CD4-positive, CD25-positive, alpha-beta regulatory T cell (primary cell): ENCODE data around the gene ZNF544. TPM values are rescaled to one million over a fixed set of nuclear protein-coding genes. Genes with fewer than 3 reads are reported as not detected.

Experiments
- ATAC-seq, 2 donors: fragments of 150-1000 bp; cut with Tn5 transposase; one replicate each; pipeline ENCODE4 v1.10.0; 2021; ENCODE audit warnings: low read depth in 2 of 2, moderate number of reproducible peaks in 2 of 2, moderate library complexity in 1 of 2
- DNase-seq, 3 donors: peaks; one replicate each; pipeline versions ENCODE4 v3.0.0 to v3.0.0-alpha.2; 2012 to 2022; ENCODE audit warnings: mixed read lengths in 1 of 3
- H3K27ac ChIP-seq: one replicate; pipeline ENCODE4 v1.7.0; 2013; ENCODE audit warnings: mild to moderate bottlenecking, low read length; ENCODE audit not compliant: insufficient read depth, poor library complexity, severe bottlenecking
- H3K27me3 ChIP-seq: one replicate; pipeline ENCODE4 v1.7.0; 2013; ENCODE audit warnings: low read length; ENCODE audit not compliant: control insufficient read depth, insufficient read depth
- H3K36me3 ChIP-seq: one replicate; pipeline ENCODE4 v1.7.0; 2013; ENCODE audit warnings: mild to moderate bottlenecking, low read length, moderate library complexity; ENCODE audit not compliant: control insufficient read depth, insufficient read depth
- H3K4me1 ChIP-seq: 2 replicates; pipeline ENCODE4 v1.7.0; 2013; ENCODE audit warnings: mild to moderate bottlenecking, low read length; ENCODE audit not compliant: insufficient read depth, control insufficient read depth, poor library complexity, severe bottlenecking
- H3K4me3 ChIP-seq: one replicate; pipeline ENCODE4 v1.7.0; 2013; ENCODE audit warnings: low read depth, mild to moderate bottlenecking, low read length, moderate library complexity
- H3K9me3 ChIP-seq, 2 experiments: 1 replicate in 1 of 2; 2 replicates in 1 of 2; pipeline ENCODE4 v1.7.0; 2013; ENCODE audit warnings: low read length in 2 of 2, mild to moderate bottlenecking in 1 of 2, moderate library complexity in 1 of 2; ENCODE audit not compliant: control insufficient read depth in 2 of 2
- H3K27ac Mint-ChIP-seq, 3 donors: one replicate each; pipeline ENCODE4 v1.8.0; 2020 to 2022; ENCODE audit warnings: mild to moderate bottlenecking in 3 of 3, mixed read lengths in 3 of 3, moderate library complexity in 2 of 3
- H3K27me3 Mint-ChIP-seq: one replicate; pipeline ENCODE4 v1.8.0; 2022; ENCODE audit warnings: mild to moderate bottlenecking, mixed read lengths
- H3K36me3 Mint-ChIP-seq: one replicate; pipeline ENCODE4 v1.8.0; 2020; ENCODE audit warnings: mixed read lengths
- H3K4me1 Mint-ChIP-seq, 4 donors: one replicate each; pipeline ENCODE4 v1.8.0; 2020 to 2022; ENCODE audit warnings: mixed read lengths in 4 of 4, mild to moderate bottlenecking in 1 of 4
- H3K4me3 Mint-ChIP-seq, 4 donors: one replicate each; pipeline ENCODE4 v1.8.0; 2020 to 2022; ENCODE audit warnings: mild to moderate bottlenecking in 4 of 4, mixed read lengths in 4 of 4, moderate library complexity in 3 of 4
- H3K9me3 Mint-ChIP-seq, 7 donors: one replicate each; pipeline ENCODE4 v1.8.0; 2020 to 2022; ENCODE audit warnings: mixed read lengths in 7 of 7, mild to moderate bottlenecking in 3 of 7, moderate library complexity in 2 of 7
- polyA plus RNA-seq, 4 donors: library from polyadenylated mRNA; unstranded; fragments of 300-500 nt; fragmentation: Illumina TruSeq; gene quantifications; one replicate each; pipeline ENCODE4 v1.2.3, GENCODE V29; 2021
- total RNA-seq: library from RNA; stranded (reverse); gene quantifications from one replicate; pipeline ENCODE4 v1.2.3, GENCODE V29; 2022

Gene ZNF544
- total RNA-seq (11.6 TPM), polyA plus RNA-seq (10 to 100 TPM; 16.2 to 20.8 (median 19.2) TPM)

- H3K27ac ChIP-seq: peak within 1 kb of the TSS; percentile 47
- H3K27me3 Mint-ChIP-seq: no peaks in the 10 kb centered on the region
- H3K4me1 ChIP-seq: peaks cover 14% of the 10 kb centered on the region
- H3K4me3 ChIP-seq: peak within 1 kb of the TSS; percentile 79
- H3K36me3 Mint-ChIP-seq: peaks cover 41% of the 10 kb centered on the region
- H3K4me1 Mint-ChIP-seq: peaks cover 13 to 45% (median 22%) of the 10 kb centered on the region in 4 donors
- H3K9me3 ChIP-seq: peaks cover 17 to 35% of the 10 kb centered on the region in 2 experiments
- peaks cover 39% of the 10 kb centered on the region for H3K36me3 ChIP-seq
- DNase-seq (peak in 2 of 3 donors; percentile 26 to 69), ATAC-seq (peak; percentile 59 to 69)
- H3K27me3 ChIP-seq: no peaks in the 10 kb centered on the region
- H3K27ac Mint-ChIP-seq: peak within 1 kb of the TSS; percentile 67 to 91 (median 76)
- H3K9me3 Mint-ChIP-seq: peaks cover 3 to 37% (median 22%) of the 10 kb centered on the region in 7 donors
- peak within 1 kb of the TSS; percentile 94 to 97 (median 94) for H3K4me3 Mint-ChIP-seq
Measured at GRCh38 chr19:58228585-58229254, at the start of gene ZNF544. ZNF544 (plus strand) TSS chr19:58228914; CDS start chr19:58244024, 15,110 bp downstream.

GRCh38 chr19:58181902-58182576 is 46.7 kb upstream of the ZNF544 start:
- no peaks in the 10 kb centered on the region for H3K27me3 ChIP-seq
- peaks cover 23% of the 10 kb centered on the region for H3K36me3 ChIP-seq
- peak; percentile 25 to 74 (median 56) for DNase-seq
- H3K27ac ChIP-seq: peak overlapping the region; percentile 100
- H3K4me3 Mint-ChIP-seq: peak overlapping the region; percentile 87 to 96 (median 92)
- no peaks in the 10 kb centered on the region for H3K27me3 Mint-ChIP-seq
- H3K4me1 ChIP-seq: peaks cover 10% of the 10 kb centered on the region
- H3K9me3 ChIP-seq: peaks cover 44 to 88% of the 10 kb centered on the region in 2 experiments
- ATAC-seq: no peak
- H3K9me3 Mint-ChIP-seq: peaks cover 0 to 71% (median 24%) of the 10 kb centered on the region in 7 donors
- H3K36me3 Mint-ChIP-seq: peaks cover 24% of the 10 kb centered on the region
- peaks cover 0 to 29% (median 2%) of the 10 kb centered on the region in 4 donors for H3K4me1 Mint-ChIP-seq
- H3K27ac Mint-ChIP-seq: peak overlapping the region; percentile 99 to 100 (median 99)
- H3K4me3 ChIP-seq: peak overlapping the region; percentile 61

- peaks cover 26% of the 10 kb centered on the region for H3K36me3 Mint-ChIP-seq
- peak overlapping the region; percentile 99 to 100 (median 99) for H3K27ac Mint-ChIP-seq
- peak overlapping the region; percentile 87 to 96 (median 92) for H3K4me3 Mint-ChIP-seq
- H3K4me1 ChIP-seq: peaks cover 10% of the 10 kb centered on the region
- peak in 1 of 3 donors; percentile 78 for DNase-seq
- no peaks in the 10 kb centered on the region for H3K27me3 ChIP-seq
- H3K27me3 Mint-ChIP-seq: no peaks in the 10 kb centered on the region
- peaks cover 44 to 88% of the 10 kb centered on the region in 2 experiments for H3K9me3 ChIP-seq
- peak overlapping the region; percentile 61 for H3K4me3 ChIP-seq
- peaks cover 28% of the 10 kb centered on the region for H3K36me3 ChIP-seq
- H3K9me3 Mint-ChIP-seq: peaks cover 0 to 71% (median 19%) of the 10 kb centered on the region in 7 donors
- H3K4me1 Mint-ChIP-seq: peaks cover 0 to 29% (median 2%) of the 10 kb centered on the region in 4 donors
- H3K27ac ChIP-seq: peak overlapping the region; percentile 100
- peak; percentile 71 to 73 for ATAC-seq
Measured at GRCh38 chr19:58182577-58182988, 46.1 kb upstream of the ZNF544 start.

GRCh38 chr19:58182989-58183816 is 45.5 kb upstream of the ZNF544 start, which contains the start of gene ZNF274:
ZNF274 (plus strand) TSS chr19:58183061; CDS start chr19:58183966, 905 bp downstream.
- H3K4me1 ChIP-seq: peaks cover 10% of the 10 kb centered on the region
- peaks cover 42 to 88% of the 10 kb centered on the region in 2 experiments for H3K9me3 ChIP-seq
- peak within 1 kb of the TSS; percentile 89 for H3K4me3 ChIP-seq
- no peaks in the 10 kb centered on the region for H3K27me3 ChIP-seq
- Mint-ChIP-seq H3K4me1 (peaks cover 0 to 29% (median 2%) of the 10 kb centered on the region in 4 donors), H3K36me3 (peaks cover 32% of the 10 kb centered on the region), H3K27me3 (no peaks in the 10 kb centered on the region), H3K27ac (peak within 1 kb of the TSS; percentile 99 to 100 (median 99)), H3K9me3 (peaks cover 0 to 71% (median 14%) of the 10 kb centered on the region in 7 donors), H3K4me3 (peak within 1 kb of the TSS; percentile 87 to 96 (median 92))
- ATAC-seq (peak; percentile 91 to 93), DNase-seq (peak; percentile 87 to 95 (median 93))
- peak within 1 kb of the TSS; percentile 100 for H3K27ac ChIP-seq
- H3K36me3 ChIP-seq: peaks cover 34% of the 10 kb centered on the region

GRCh38 chr19:58183817-58184215 is 44.9 kb upstream of the ZNF544 start:
- peak overlapping the region; percentile 87 to 96 (median 92) for H3K4me3 Mint-ChIP-seq
- peak overlapping the region; percentile 99 to 100 (median 99) for H3K27ac Mint-ChIP-seq
- Histone ChIP-seq H3K36me3 (peaks cover 37% of the 10 kb centered on the region), H3K27ac (peak overlapping the region; percentile 100), H3K4me1 (peaks cover 10% of the 10 kb centered on the region), H3K27me3 (no peaks in the 10 kb centered on the region), H3K9me3 (peaks cover 41 to 86% of the 10 kb centered on the region in 2 experiments), H3K4me3 (peak overlapping the region; percentile 89)
- peaks cover 35% of the 10 kb centered on the region for H3K36me3 Mint-ChIP-seq
- no peaks in the 10 kb centered on the region for H3K27me3 Mint-ChIP-seq
- no peak for ATAC-seq
- H3K4me1 Mint-ChIP-seq: peaks cover 0 to 29% (median 2%) of the 10 kb centered on the region in 4 donors
- H3K9me3 Mint-ChIP-seq: peaks cover 0 to 76% (median 16%) of the 10 kb centered on the region in 7 donors
- peak in 1 of 3 donors; percentile 60 for DNase-seq

- H3K27me3 ChIP-seq: no peaks in the 10 kb centered on the region
- peaks cover 90 to 99% of the 10 kb centered on the region in 2 experiments for H3K9me3 ChIP-seq
- no peak for ATAC-seq
- peaks cover 65% of the 10 kb centered on the region for H3K36me3 Mint-ChIP-seq
- peaks cover 0 to 3% (median 0%) of the 10 kb centered on the region in 4 donors for H3K4me1 Mint-ChIP-seq
- H3K36me3 ChIP-seq: peaks cover 80% of the 10 kb centered on the region
- H3K9me3 Mint-ChIP-seq: peaks cover 0 to 90% (median 41%) of the 10 kb centered on the region in 7 donors
- no peak overlapping the region for H3K27ac Mint-ChIP-seq
- peak in 1 of 3 donors; percentile 35 for DNase-seq
- H3K27ac ChIP-seq: no peak overlapping the region
- H3K4me3 ChIP-seq: peak overlapping the region; percentile 10
- H3K4me1 ChIP-seq: no peaks in the 10 kb centered on the region
- H3K27me3 Mint-ChIP-seq: no peaks in the 10 kb centered on the region
- H3K4me3 Mint-ChIP-seq: no peak overlapping the region
Measured at GRCh38 chr19:58196901-58197616, 31.7 kb upstream of the ZNF544 start.
